Esophagus (tissue), 2 donors: ENCODE data around the gene STRBP. TPM values are rescaled to one million over a fixed set of nuclear protein-coding genes. Genes with fewer than 3 reads are reported as not detected.

Experiments used
- H3K27ac ChIP-seq, 2 donors: one replicate each; pipeline ENCODE4 v1.5.1; 2013; ENCODE audit warnings: low read depth in 2 of 2, mild to moderate bottlenecking in 2 of 2, inconsistent platforms in 1 of 2, low read length in 1 of 2, moderate library complexity in 1 of 2
- H3K27me3 ChIP-seq, 2 donors: one replicate each; pipeline ENCODE4 v1.6.1; 2013; ENCODE audit warnings: low read length in 2 of 2, control low read depth in 1 of 2, mild to moderate bottlenecking in 1 of 2; ENCODE audit not compliant: insufficient read depth in 2 of 2, control insufficient read depth in 1 of 2
- H3K36me3 ChIP-seq, 2 donors: one replicate each; pipeline ENCODE4 v1.6.1; 2013; ENCODE audit warnings: low read length in 1 of 2; ENCODE audit not compliant: control insufficient read depth in 2 of 2, insufficient read depth in 2 of 2
- H3K4me1 ChIP-seq, 2 donors: one replicate each; pipeline ENCODE4 v1.6.1; 2013; ENCODE audit warnings: low read length in 1 of 2; ENCODE audit not compliant: control insufficient read depth in 2 of 2, insufficient read depth in 2 of 2
- H3K4me3 ChIP-seq, 2 donors: one replicate each; pipeline ENCODE4 v1.5.1; 2013; ENCODE audit warnings: low read length in 2 of 2, mild to moderate bottlenecking in 2 of 2, low read depth in 1 of 2, moderate library complexity in 1 of 2
- H3K9me3 ChIP-seq, 2 donors: one replicate each; pipeline ENCODE4 v1.6.1; 2013; ENCODE audit warnings: mild to moderate bottlenecking in 2 of 2, low read depth in 1 of 2, low read length in 1 of 2, moderate library complexity in 1 of 2; ENCODE audit not compliant: control insufficient read depth in 2 of 2, insufficient read depth in 1 of 2
- WGBS, 2 donors: extraction: QIAGEN DNeasy Blood & Tissue Kit; methylation state at CpG; one replicate each; pipeline ENCODE4 v1.1.7; 2013; 5-methylcytosine and 5-hydroxymethylcytosine counted together
- polyA plus RNA-seq, 2 donors: library from polyadenylated mRNA; stranded (reverse); fragments of 200-250 nt; gene quantifications; one replicate each; pipeline ENCODE4 v1.2.3, GENCODE V29; 2013
- donor health status: healthy with polysubstance abuse.
- donor health status: Bipolar disorder and iron deficiency.

The STRBP gene
- polyA plus RNA-seq, 2 donors: 16.9 to 26.9 TPM

GRCh38 chr9:123116036-123116435, 152.3 kb downstream of the STRBP start:
- 81 to 89% methylated on average over 6 of the region's 6 CpGs for WGBS, 2 donors
- peaks cover 0 to 14% of the 10 kb centered on the region in 2 donors for H3K36me3 ChIP-seq
- no peaks in the 10 kb centered on the region for H3K27me3 ChIP-seq
- H3K4me3 ChIP-seq: no peak overlapping the region
- H3K9me3 ChIP-seq: no peaks in the 10 kb centered on the region
- H3K4me1 ChIP-seq: peaks cover 0 to 5% of the 10 kb centered on the region in 2 donors
- no peak overlapping the region for H3K27ac ChIP-seq

GRCh38 chr9:123115146-123115913, 153.1 kb downstream of the STRBP start:
- H3K4me3 ChIP-seq: no peak overlapping the region
- 62 to 73% methylated on average over 16 of the region's 16 CpGs for WGBS, 2 donors
- H3K9me3 ChIP-seq: no peaks in the 10 kb centered on the region
- H3K36me3 ChIP-seq: peaks cover 0 to 19% of the 10 kb centered on the region in 2 donors
- no peaks in the 10 kb centered on the region for H3K27me3 ChIP-seq
- peaks cover 0 to 5% of the 10 kb centered on the region in 2 donors for H3K4me1 ChIP-seq
- no peak overlapping the region for H3K27ac ChIP-seq

- no peaks in the 10 kb centered on the region for H3K27me3 ChIP-seq
- peaks cover 0 to 3% of the 10 kb centered on the region in 2 donors for H3K4me1 ChIP-seq
- 76 to 80% methylated on average over 7 of the region's 7 CpGs for WGBS, 2 donors
- no peak overlapping the region for H3K27ac ChIP-seq
- H3K36me3 ChIP-seq: peaks cover 8 to 36% of the 10 kb centered on the region in 2 donors
- no peak overlapping the region for H3K4me3 ChIP-seq
- H3K9me3 ChIP-seq: no peaks in the 10 kb centered on the region
Observed at GRCh38 chr9:123113185-123113584, 155.2 kb downstream of the STRBP start.

GRCh38 chr9:123112015-123112975, 156.1 kb downstream of the STRBP start:
- Histone ChIP-seq H3K27ac (no peak overlapping the region), H3K36me3 (peaks cover 11 to 43% of the 10 kb centered on the region in 2 donors), H3K27me3 (no peaks in the 10 kb centered on the region), H3K4me3 (no peak overlapping the region), H3K4me1 (peaks cover 0 to 3% of the 10 kb centered on the region in 2 donors), H3K9me3 (no peaks in the 10 kb centered on the region)
- WGBS, 2 donors: 71 to 74% methylated on average over 43 of the region's 43 CpGs

GRCh38 chr9:123111427-123112014, 156.9 kb downstream of the STRBP start:
- WGBS, 2 donors: 52 to 57% methylated on average over 8 of the region's 8 CpGs
- H3K27ac ChIP-seq: peak overlapping the region in 1 of 2 donors; percentile 29
- peaks cover 11 to 45% of the 10 kb centered on the region in 2 donors for H3K36me3 ChIP-seq
- no peaks in the 10 kb centered on the region for H3K27me3 ChIP-seq
- no peak overlapping the region for H3K4me3 ChIP-seq
- no peaks in the 10 kb centered on the region for H3K9me3 ChIP-seq
- H3K4me1 ChIP-seq: peaks cover 0 to 3% of the 10 kb centered on the region in 2 donors

- Histone ChIP-seq H3K27me3 (no peaks in the 10 kb centered on the region), H3K4me3 (no peak overlapping the region), H3K27ac (no peak overlapping the region), H3K9me3 (no peaks in the 10 kb centered on the region), H3K4me1 (no peaks in the 10 kb centered on the region), H3K36me3 (peaks cover 16 to 44% of the 10 kb centered on the region in 2 donors)
- WGBS, 2 donors: 84 to 85% methylated on average over 15 of the region's 15 CpGs
Observed at GRCh38 chr9:123109540-123110279, 158.7 kb downstream of the STRBP start.

- no peaks in the 10 kb centered on the region for H3K4me1 ChIP-seq
- no peak overlapping the region for H3K4me3 ChIP-seq
- peaks cover 18 to 41% of the 10 kb centered on the region in 2 donors for H3K36me3 ChIP-seq
- H3K27ac ChIP-seq: no peak overlapping the region
- H3K27me3 ChIP-seq: no peaks in the 10 kb centered on the region
- WGBS, 2 donors: 83 to 84% methylated on average over 9 of the region's 9 CpGs
- no peaks in the 10 kb centered on the region for H3K9me3 ChIP-seq
Observed at GRCh38 chr9:123108976-123109375, 159.4 kb downstream of the STRBP start.

GRCh38 chr9:123107639-123108285, 160.6 kb downstream of the STRBP start:
- peaks cover 23 to 43% of the 10 kb centered on the region in 2 donors for H3K36me3 ChIP-seq

More at GRCh38 chr9:123107639-123108285, 160.6 kb downstream of the STRBP start:
- WGBS, 2 donors: 77% methylated on average over 11 of the region's 11 CpGs
- no peaks in the 10 kb centered on the region for H3K9me3 ChIP-seq
- H3K27me3 ChIP-seq: no peaks in the 10 kb centered on the region
- no peak overlapping the region for H3K4me3 ChIP-seq
- H3K4me1 ChIP-seq: no peaks in the 10 kb centered on the region
- H3K27ac ChIP-seq: no peak overlapping the region
